ENCODE data around the gene IL17REL. TPM values are rescaled to one million over a fixed set of nuclear protein-coding genes. Genes with fewer than 3 reads are reported as not detected.
A peak's percentile ranks its signal among the peaks of the same experiment; 100 is the strongest.

The IL17REL gene
- total RNA-seq, 3 donors from 2014 or later = not detected

- Histone ChIP-seq H3K4me3 (peak overlapping the region in 1 of 3 donors; percentile 12), H3K27ac (peak overlapping the region; percentile 99), H3K9me3 (no peaks in the 10 kb centered on the region), H3K27me3 (no peaks in the 10 kb centered on the region), H3K4me1 (peaks cover 28 to 64% of the 10 kb centered on the region in 2 donors), H3K36me3 (no peaks in the 10 kb centered on the region)
- TF ChIP-seq POLR2A (IDR thresholded peaks at IDR 0.05) (no peak), POLR2AphosphoS5 (IDR thresholded peaks at IDR 0.05) (no peak)
- TF ChIP-seq, protein P1, sequence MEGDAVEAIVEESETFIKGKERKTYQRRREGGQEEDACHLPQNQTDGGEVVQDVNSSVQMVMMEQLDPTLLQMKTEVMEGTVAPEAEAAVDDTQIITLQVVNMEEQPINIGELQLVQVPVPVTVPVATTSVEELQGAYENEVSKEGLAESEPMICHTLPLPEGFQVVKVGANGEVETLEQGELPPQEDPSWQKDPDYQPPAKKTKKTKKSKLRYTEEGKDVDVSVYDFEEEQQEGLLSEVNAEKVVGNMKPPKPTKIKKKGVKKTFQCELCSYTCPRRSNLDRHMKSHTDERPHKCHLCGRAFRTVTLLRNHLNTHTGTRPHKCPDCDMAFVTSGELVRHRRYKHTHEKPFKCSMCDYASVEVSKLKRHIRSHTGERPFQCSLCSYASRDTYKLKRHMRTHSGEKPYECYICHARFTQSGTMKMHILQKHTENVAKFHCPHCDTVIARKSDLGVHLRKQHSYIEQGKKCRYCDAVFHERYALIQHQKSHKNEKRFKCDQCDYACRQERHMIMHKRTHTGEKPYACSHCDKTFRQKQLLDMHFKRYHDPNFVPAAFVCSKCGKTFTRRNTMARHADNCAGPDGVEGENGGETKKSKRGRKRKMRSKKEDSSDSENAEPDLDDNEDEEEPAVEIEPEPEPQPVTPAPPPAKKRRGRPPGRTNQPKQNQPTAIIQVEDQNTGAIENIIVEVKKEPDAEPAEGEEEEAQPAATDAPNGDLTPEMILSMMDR (IDR thresholded peaks at IDR 0.05) = no peak
- intact Hi-C loops (cut with DNase I; ENCODE audit: low total_unique reads) = loop anchor here (10.0 kb wide), 1 partner anchor 233 kb away; the partner anchor contains the start of gene TRABD
- DNase-seq (ENCODE audit: low spot score in 2 of 2) = no peak
Measured at GRCh38 chr22:49951678-49951985, 60.9 kb downstream of the IL17REL start.

DNA sequence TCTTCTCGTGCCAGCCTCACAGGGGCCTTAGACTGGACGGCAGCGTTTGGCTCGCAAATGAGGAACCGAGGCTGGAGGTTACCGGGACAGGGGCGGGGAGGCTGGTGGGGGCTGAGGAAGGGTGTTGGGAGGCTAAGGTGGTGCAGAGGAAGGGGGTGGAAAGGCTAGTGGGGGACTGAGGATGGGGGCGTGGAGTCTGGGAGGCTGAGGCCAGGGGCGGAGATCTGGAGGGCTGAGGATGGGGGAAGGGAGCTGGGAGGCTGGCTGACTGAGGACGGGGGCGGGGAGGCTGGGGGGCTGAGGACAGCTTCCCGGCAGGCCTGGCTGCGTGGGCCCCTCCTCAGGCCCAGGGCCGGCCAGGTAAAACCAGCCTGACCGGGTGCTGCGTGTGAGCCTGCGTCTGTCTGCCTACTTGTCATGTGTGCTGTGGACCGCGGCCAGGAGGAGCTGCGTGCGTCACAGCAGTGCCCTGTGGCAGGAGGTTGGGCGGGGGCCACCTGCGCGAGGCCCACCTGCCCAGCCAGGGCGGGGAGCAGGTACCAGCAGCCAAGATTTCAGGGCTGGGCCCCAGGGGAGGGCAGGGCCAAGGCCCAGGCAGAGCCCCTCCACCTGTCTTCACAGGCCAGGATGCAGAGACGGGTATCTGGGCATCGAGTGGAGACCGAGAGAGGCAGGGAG, 61.4 kb downstream of the IL17REL start:
- peak overlapping the region in 1 of 3 donors; percentile 12 for H3K4me3 ChIP-seq
- intact Hi-C loops (cut with DNase I; ENCODE audit: low total_unique reads) = loop anchor here (10.0 kb wide), 1 partner anchor 234 kb away; the partner anchor contains the start of gene TRABD
- no peaks in the 10 kb centered on the region for H3K27me3 ChIP-seq
- H3K4me1 ChIP-seq = peaks cover 28 to 64% of the 10 kb centered on the region in 2 donors
- H3K9me3 ChIP-seq = no peaks in the 10 kb centered on the region
- TF ChIP-seq, protein P1 (IDR thresholded peaks at IDR 0.05) = no peak
- peak; percentile 63 to 89 (median 82) for TF ChIP-seq POLR2AphosphoS5 (IDR thresholded peaks at IDR 0.05)
- peak overlapping the region; percentile 99 for H3K27ac ChIP-seq
- DNase-seq (ENCODE audit: low spot score in 2 of 2) = peak; percentile 97 to 98
- no peaks in the 10 kb centered on the region for H3K36me3 ChIP-seq

DNA sequence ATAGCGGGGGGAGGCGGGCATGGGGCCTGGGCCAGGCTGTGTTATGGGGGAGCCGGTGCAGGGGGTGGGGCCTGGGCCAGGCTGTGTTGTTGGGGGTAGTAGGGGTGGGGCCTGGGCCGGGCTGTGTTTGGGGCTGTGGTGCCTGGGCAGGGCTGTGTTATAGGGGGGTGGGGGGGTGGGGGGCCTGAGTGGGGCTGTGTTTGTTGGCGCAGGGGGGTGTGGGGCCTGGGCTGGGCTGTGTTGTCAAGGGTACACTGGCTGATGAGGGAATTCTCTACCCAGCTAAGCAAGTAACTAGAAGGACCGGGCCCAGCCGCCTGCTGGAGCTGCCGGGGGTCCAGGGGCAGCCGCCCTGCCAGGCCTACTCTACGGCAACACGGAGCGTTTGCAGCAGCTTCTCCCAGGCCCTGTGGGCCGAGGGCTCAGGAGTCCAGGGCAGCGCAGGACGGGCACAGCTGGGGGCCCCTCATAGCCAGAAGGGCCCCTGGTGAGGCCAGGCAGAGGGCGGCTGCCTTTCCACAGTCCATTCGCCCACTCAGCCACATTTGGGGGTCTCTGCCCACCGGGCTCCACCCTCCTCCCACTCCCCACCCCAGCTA, 62.1 kb downstream of the IL17REL start:
- peaks cover 28 to 68% of the 10 kb centered on the region in 2 donors for H3K4me1 ChIP-seq
- TF ChIP-seq, protein P1 (IDR thresholded peaks at IDR 0.05) = no peak
- TF ChIP-seq POLR2AphosphoS5 (IDR thresholded peaks at IDR 0.05) (no peak), POLR2A (IDR thresholded peaks at IDR 0.05) (no peak)

DNA sequence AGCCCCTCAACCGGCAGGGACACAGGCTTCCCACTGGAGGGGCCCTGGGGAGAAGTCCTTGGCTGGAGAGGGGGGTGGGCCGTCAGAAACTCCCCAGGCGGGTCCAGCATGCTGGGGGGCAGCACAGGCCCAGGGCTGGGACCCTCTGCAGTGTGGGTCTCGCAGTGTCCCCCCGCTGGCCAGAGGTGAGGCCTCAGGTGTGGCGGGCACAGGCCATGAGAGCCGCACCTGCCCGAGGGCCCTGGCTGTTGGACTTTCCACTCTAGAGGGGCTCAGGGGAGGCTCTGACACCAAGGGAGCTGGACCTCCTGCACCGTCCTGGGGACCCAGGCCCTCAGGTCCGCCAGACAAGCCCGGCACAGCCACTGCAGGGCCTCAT, 62.7 kb downstream of the IL17REL start:
- intact Hi-C loops (cut with DNase I; ENCODE audit: low total_unique reads) = loop anchor here (10.0 kb wide), 1 partner anchor 235 kb away; the partner anchor contains the start of gene TRABD
- H3K4me1 ChIP-seq = peaks cover 23 to 64% of the 10 kb centered on the region in 2 donors
- peak overlapping the region; percentile 99 for H3K27ac ChIP-seq
- no peaks in the 10 kb centered on the region for H3K36me3 ChIP-seq
- TF ChIP-seq, protein P1 (IDR thresholded peaks at IDR 0.05) = no peak
- TF ChIP-seq POLR2AphosphoS5 (IDR thresholded peaks at IDR 0.05) (no peak), POLR2A (IDR thresholded peaks at IDR 0.05) (no peak)
- peak overlapping the region in 1 of 3 donors; percentile 3 for H3K4me3 ChIP-seq
- no peak for DNase-seq (ENCODE audit: low spot score in 2 of 2)
- H3K9me3 ChIP-seq = no peaks in the 10 kb centered on the region
- no peaks in the 10 kb centered on the region for H3K27me3 ChIP-seq

More for the DNA sequence above, 62.1 kb downstream of the IL17REL start:
- no peak for DNase-seq (ENCODE audit: low spot score in 2 of 2)
- H3K27ac ChIP-seq = peak overlapping the region; percentile 99
- H3K27me3 ChIP-seq = no peaks in the 10 kb centered on the region
- no peak overlapping the region for H3K4me3 ChIP-seq
- H3K36me3 ChIP-seq = no peaks in the 10 kb centered on the region
- H3K9me3 ChIP-seq = no peaks in the 10 kb centered on the region
- intact Hi-C loops (cut with DNase I; ENCODE audit: low total_unique reads) = loop anchor here (10.0 kb wide), 1 partner anchor 234 kb away; the partner anchor contains the start of gene TRABD
